ENCODE data around the gene CASTOR2. TPM values are rescaled to one million over a fixed set of nuclear protein-coding genes. Genes with fewer than 3 reads are reported as not detected.
A peak's percentile ranks its signal among the peaks of the same experiment; 100 is the strongest.

Gene CASTOR2
- total RNA-seq, 1 experiment from 2014 or later: 41.1 TPM

- POLR2A ChIA-PET: interaction anchor here (0.5 kb wide), 1 partner anchor 11 kb away, joined by 8 read pairs; no protein-coding TSS in a partner anchor
- no peak for DNase-seq (ENCODE audit: low read depth, low spot score)
Measured at GRCh38 chr7:75038508-75038907, 74.0 kb downstream of the CASTOR2 start.

GRCh38 chr7:75039166-75039565 is 74.7 kb downstream of the CASTOR2 start:
- ChIA-PET CTCF (interaction anchor here (0.5 kb wide), 1 partner anchor 49 kb away, joined by 5 read pairs; no protein-coding TSS in a partner anchor), POLR2A (no interaction called here)
- BruUV-seq (replicated peaks): no TSS peak
- Histone ChIP-seq H3K36me3 (ENCODE audit: control insufficient read depth, insufficient read depth, low read length) (no peaks in the 10 kb centered on the region; the same call in 1 of the 2 replicates), H3K27ac (ENCODE audit: low read length) (no peak overlapping the region), H3K9me3 (ENCODE audit: control insufficient read depth, insufficient read depth, low read depth, low read length) (no peaks in the 10 kb centered on the region), H3K4me3 (ENCODE audit: low read depth in 2 of 2, low read length in 2 of 2) (no peak overlapping the region), H3K27me3 (ENCODE audit: control insufficient read depth, insufficient read depth, low read length) (no peaks in the 10 kb centered on the region), H3K4me1 (ENCODE audit: control insufficient read depth, insufficient read depth, low read length) (no peaks in the 10 kb centered on the region)
- TF ChIP-seq POLR2AphosphoS5 (IDR thresholded peaks at IDR 0.05; ENCODE audit: low read depth, low read length) (no peak), SIN3A (IDR thresholded peaks at IDR 0.05; ENCODE audit: borderline replicate concordance, insufficient read depth, low read depth, low read length) (no peak), CTCF (IDR thresholded peaks at IDR 0.05) (no peak), TCF7L2 (IDR thresholded peaks at IDR 0.05; ENCODE audit: low read depth, low read length) (no peak), REST (IDR thresholded peaks at IDR 0.05; ENCODE audit: insufficient read depth in 1 of 2, low read depth in 2 of 2, low read length in 1 of 2) (no peak)
- ATAC-seq (no peak), DNase-seq (ENCODE audit: low read depth, low spot score) (no peak)
- in situ Hi-C loops (cut with HindIII; ENCODE audit: low pct_unique_long_range_greater_than_20kb, low sequenced_read_pairs) (no loop called here), intact Hi-C loops (cut with micrococcal nuclease; ENCODE audit: unreplicated experiment) (no loop called here)

More at GRCh38 chr7:75038508-75038907, 74.0 kb downstream of the CASTOR2 start:
- BruUV-seq (replicated peaks): no TSS peak
- H3K9me3 ChIP-seq (ENCODE audit: control insufficient read depth, insufficient read depth, low read depth, low read length): no peaks in the 10 kb centered on the region
- H3K4me3 ChIP-seq (ENCODE audit: low read depth in 2 of 2, low read length in 2 of 2): no peak overlapping the region
- peak; percentile 67 for ATAC-seq
- no peak overlapping the region for H3K27ac ChIP-seq (ENCODE audit: low read length)
- TF ChIP-seq REST (IDR thresholded peaks at IDR 0.05; ENCODE audit: insufficient read depth in 1 of 2, low read depth in 2 of 2, low read length in 1 of 2) (no peak), TCF7L2 (IDR thresholded peaks at IDR 0.05; ENCODE audit: low read depth, low read length) (no peak), CTCF (IDR thresholded peaks at IDR 0.05) (no peak), SIN3A (IDR thresholded peaks at IDR 0.05; ENCODE audit: borderline replicate concordance, insufficient read depth, low read depth, low read length) (no peak), POLR2AphosphoS5 (IDR thresholded peaks at IDR 0.05; ENCODE audit: low read depth, low read length) (no peak)
- in situ Hi-C loops (cut with HindIII; ENCODE audit: low pct_unique_long_range_greater_than_20kb, low sequenced_read_pairs) (no loop called here), intact Hi-C loops (cut with micrococcal nuclease; ENCODE audit: unreplicated experiment) (no loop called here)
- CTCF ChIA-PET: interaction anchor here (0.5 kb wide), 2 partner anchors 9 to 48 kb away, joined by 5 to 10 read pairs; no protein-coding TSS in a partner anchor
- no peaks in the 10 kb centered on the region; the same call in 1 of the 2 replicates for H3K36me3 ChIP-seq (ENCODE audit: control insufficient read depth, insufficient read depth, low read length)
- no peaks in the 10 kb centered on the region for H3K4me1 ChIP-seq (ENCODE audit: control insufficient read depth, insufficient read depth, low read length)
- H3K27me3 ChIP-seq (ENCODE audit: control insufficient read depth, insufficient read depth, low read length): no peaks in the 10 kb centered on the region

Measured in Panc1 (cell line).